Measurements from ENCODE around the gene COL27A1. TPM values are rescaled to one million over a fixed set of nuclear protein-coding genes. Genes with fewer than 3 reads are reported as not detected.
"Not testable (repeated sequence)": the region's sequence is repeated elsewhere in the genome, so short reads cannot be mapped to it uniquely, and the experiment has no call there.

The COL27A1 gene
- total RNA-seq, 1 donor, result 2.1 TPM

DNA sequence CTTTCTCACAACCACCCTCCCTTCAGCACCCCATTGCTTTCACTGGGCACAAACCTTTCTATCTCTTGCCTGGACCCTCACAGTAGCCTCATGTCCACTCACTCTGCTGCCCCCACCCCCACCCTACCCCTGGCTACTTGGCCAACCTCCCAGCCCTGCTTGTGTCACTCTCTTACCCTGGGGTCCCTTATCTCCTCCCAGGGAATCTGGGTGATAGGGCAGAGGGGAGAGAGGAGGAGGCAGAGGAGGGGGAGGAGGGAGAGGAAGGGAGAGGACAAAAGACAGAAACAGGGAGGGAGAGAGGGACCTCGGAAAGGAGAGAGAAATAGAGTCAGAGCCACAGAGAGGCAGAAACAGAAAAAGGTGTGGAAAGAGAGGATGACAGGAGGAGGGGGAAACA, 31.2 kb upstream of the COL27A1 start:
- no peak overlapping the region for H3K4me3 ChIP-seq (ENCODE audit: low read depth, low read length)
- DNase-seq (ENCODE audit: low read depth), result no peak
- TF ChIP-seq, protein P1, sequence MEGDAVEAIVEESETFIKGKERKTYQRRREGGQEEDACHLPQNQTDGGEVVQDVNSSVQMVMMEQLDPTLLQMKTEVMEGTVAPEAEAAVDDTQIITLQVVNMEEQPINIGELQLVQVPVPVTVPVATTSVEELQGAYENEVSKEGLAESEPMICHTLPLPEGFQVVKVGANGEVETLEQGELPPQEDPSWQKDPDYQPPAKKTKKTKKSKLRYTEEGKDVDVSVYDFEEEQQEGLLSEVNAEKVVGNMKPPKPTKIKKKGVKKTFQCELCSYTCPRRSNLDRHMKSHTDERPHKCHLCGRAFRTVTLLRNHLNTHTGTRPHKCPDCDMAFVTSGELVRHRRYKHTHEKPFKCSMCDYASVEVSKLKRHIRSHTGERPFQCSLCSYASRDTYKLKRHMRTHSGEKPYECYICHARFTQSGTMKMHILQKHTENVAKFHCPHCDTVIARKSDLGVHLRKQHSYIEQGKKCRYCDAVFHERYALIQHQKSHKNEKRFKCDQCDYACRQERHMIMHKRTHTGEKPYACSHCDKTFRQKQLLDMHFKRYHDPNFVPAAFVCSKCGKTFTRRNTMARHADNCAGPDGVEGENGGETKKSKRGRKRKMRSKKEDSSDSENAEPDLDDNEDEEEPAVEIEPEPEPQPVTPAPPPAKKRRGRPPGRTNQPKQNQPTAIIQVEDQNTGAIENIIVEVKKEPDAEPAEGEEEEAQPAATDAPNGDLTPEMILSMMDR (IDR thresholded peaks at IDR 0.05; ENCODE audit: insufficient read depth, low read length), result no peak

DNA sequence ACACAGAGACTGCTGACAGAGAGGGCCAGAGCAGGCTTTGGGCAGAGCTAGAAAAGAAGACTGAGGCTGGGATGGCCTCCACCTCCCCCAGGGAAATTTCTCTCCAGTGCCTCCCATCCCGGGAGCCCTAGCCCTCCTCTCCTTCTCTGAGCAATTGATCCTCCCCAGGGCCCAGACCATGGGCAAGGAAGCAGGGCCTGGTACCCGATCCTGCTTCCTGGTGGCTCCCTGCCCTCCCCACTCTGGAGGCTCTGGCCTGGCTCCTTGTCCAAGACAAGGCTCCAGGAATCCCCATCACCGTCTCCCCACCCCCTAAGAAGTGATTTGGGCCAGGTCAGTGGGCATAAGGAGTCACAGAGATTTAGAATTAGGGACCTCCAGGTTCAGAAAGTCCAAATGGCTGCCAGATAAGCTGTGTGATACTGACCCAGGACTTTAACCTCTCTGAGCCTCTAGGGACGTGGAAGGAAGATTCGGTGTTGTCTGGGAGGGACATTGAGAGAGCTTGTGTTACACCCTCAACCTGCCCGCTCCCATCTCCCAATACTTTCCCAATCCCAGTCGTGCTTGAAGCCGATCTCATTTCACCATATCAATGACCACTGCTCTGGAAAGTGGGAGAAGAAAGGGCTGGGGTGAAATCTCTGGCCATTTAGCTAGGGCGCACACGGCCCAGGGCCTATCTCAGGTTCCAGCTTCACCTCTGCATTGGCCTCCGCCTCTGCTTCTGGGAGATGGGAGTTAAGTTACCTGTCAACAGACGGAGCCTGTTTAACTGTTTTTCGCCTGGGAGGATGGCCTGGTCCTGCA, 30.5 kb upstream of the COL27A1 start:
- DNase-seq (ENCODE audit: low read depth), result no peak
- no peak overlapping the region for H3K4me3 ChIP-seq (ENCODE audit: low read depth, low read length)
- TF ChIP-seq, protein P1 (IDR thresholded peaks at IDR 0.05; ENCODE audit: insufficient read depth, low read length), result no peak

GRCh38 chr9:114125476-114126013, 29.8 kb upstream of the COL27A1 start:
- no peak overlapping the region for H3K4me3 ChIP-seq (ENCODE audit: low read depth, low read length)
- DNase-seq (ENCODE audit: low read depth), result no peak
- TF ChIP-seq, protein P1 (IDR thresholded peaks at IDR 0.05; ENCODE audit: insufficient read depth, low read length), result no peak

DNA sequence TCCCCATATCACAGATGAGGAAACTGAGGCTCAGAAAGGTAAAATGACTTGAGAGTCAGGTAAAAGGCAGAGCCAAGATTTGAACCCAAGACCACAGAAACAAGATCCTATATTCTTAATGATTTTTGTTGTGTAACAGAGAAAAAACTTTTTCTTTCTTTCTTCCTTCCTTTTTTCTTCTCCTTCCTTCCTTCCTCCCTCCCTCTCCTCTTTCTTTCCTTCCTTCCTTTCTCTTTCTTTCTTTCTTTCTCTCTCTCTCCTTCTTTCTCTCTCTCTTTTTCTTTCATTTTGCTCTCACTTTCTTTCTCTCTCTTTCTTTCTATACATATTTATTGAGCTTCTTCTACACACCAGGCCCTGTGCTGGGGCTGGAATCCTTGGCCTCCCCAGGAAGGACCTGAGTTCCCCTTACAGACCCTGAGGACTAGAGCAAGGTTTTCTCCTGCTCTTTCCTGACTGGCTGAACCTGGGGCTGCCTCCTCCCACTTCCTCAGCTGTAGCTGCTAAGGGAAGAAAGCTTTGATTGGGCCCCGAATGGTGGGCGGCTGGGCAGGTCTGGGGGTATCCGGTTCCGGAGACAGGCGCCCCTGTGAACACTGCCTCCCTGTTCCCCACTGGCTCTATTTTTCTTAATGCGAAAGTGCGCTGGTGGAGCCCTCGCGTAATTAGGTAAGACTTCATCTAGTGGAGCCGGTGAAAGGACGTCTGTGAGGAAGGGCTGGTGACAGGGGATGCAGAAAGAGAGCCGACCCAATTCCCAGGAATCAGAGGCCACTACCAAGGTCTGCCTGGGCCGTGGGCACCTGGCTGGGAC, 28.9 kb upstream of the COL27A1 start:
- H3K4me3 ChIP-seq (ENCODE audit: low read depth, low read length), result no peak overlapping the region
- no peak for DNase-seq (ENCODE audit: low read depth)
- TF ChIP-seq, protein P1 (IDR thresholded peaks at IDR 0.05; ENCODE audit: insufficient read depth, low read length), result no peak

- H3K4me3 ChIP-seq (ENCODE audit: low read depth, low read length); DNase-seq (ENCODE audit: low read depth): not testable (repeated sequence)
Observed at GRCh38 chr9:114128759-114129158, 26.6 kb upstream of the COL27A1 start.

GRCh38 chr9:114130141-114130540, 25.2 kb upstream of the COL27A1 start:
- TF ChIP-seq, protein P1 (IDR thresholded peaks at IDR 0.05; ENCODE audit: insufficient read depth, low read length), result no peak
- DNase-seq (ENCODE audit: low read depth), result no peak

More at GRCh38 chr9:114130141-114130540, 25.2 kb upstream of the COL27A1 start:
- no peak overlapping the region for H3K4me3 ChIP-seq (ENCODE audit: low read depth, low read length)

Data from fibroblast of the aortic adventitia (primary cell).